ENCODE results near the gene ADCY10.
"Not testable (repeated sequence)": the region's sequence is repeated elsewhere in the genome, so short reads cannot be mapped to it uniquely, and the experiment has no call there.

Gene ADCY10

DNA sequence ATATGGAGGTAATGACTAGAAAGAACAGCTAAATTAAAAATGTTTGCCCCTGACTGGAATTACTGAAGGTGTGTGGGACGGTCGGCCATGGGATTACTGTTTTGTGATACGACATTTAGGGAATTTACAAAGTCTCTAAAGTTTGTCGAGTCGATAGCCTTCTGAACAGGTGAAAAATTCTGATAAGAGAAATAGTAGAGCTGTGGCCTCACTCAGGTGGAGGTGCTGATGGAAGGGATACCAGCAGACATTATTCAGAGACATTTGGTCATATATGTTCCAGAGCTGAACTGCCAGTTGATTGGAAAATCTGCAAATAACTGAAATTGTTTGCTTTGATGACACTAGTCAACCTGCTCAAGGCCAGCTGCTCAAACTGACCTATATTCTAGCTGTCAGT, 71.1 kb downstream of the ADCY10 start:
- DNase-seq = no peak

- no peak for DNase-seq
Observed at GRCh38 chr1:167841530-167841929, 72.4 kb downstream of the ADCY10 start.

- DNase-seq = no peak
Observed at GRCh38 chr1:167839009-167839408, 74.9 kb downstream of the ADCY10 start.

DNA sequence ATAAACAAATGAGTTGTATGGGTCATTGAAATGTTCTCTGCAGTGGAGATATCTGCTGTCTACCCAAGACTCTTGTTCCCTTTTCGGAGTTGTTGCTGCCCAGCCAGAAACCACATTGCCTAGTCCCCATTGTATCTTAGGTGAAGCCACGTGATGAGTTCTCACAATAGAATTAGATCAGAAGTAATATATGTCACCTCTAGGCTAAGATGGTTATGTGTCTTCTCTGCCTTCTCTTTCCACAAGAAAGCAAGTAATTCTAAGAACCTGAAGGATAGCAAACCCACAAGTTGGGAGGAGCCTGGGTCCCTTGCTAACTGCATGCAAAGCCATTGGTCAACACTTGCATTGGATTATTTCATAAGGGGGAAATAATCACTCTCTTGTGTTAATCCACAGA, 76.6 kb downstream of the ADCY10 start:
- no peak for DNase-seq

- no peak for DNase-seq
Observed at GRCh38 chr1:167836197-167836596, 77.7 kb downstream of the ADCY10 start.

- no peak for DNase-seq
Observed at GRCh38 chr1:167833904-167834303, 80.0 kb downstream of the ADCY10 start.

- no peak for DNase-seq
Observed at GRCh38 chr1:167832693-167833092, 81.2 kb downstream of the ADCY10 start.

GRCh38 chr1:167830668-167831067, 83.3 kb downstream of the ADCY10 start:
- DNase-seq = not testable (repeated sequence)

DNA sequence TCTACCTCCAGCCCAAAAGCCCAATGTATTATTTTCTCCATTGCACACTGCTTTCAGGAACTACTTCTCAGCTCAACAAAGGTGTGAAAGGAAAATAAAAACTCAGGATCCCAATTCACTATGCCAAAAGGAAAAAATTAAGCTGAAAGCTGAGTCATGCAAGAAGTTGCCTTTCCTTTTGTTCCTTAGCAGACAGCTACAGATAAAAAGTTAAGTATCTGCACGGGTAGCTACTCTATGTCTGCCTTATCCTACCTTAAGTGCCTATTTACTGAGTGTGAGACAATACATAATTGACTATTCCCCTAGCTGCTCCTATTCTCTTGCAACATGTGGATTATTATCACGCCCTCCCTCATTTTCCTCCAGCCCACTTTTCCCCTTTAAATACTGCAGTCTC, 84.1 kb downstream of the ADCY10 start:
- no peak for DNase-seq

DNA sequence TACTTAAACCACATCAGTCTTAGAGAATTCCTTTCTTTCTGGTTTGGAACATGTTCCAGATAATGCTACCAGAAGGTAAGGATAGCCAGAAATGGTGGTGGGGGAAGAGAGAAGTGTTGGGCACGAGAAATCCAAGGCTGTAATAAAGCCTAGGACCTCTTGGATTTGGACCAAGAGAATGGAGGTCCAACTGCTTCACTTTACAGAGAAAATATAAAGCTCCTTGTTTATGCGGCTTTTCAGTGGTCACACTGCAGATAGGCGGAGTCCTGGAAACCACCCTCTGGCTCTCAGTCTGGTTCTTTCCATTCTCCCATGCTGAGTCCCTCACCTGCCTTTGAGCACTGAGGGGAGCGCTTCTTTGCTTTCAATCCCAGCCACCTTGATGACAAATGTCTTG, 87.8 kb downstream of the ADCY10 start:
- no peak for DNase-seq

DNA sequence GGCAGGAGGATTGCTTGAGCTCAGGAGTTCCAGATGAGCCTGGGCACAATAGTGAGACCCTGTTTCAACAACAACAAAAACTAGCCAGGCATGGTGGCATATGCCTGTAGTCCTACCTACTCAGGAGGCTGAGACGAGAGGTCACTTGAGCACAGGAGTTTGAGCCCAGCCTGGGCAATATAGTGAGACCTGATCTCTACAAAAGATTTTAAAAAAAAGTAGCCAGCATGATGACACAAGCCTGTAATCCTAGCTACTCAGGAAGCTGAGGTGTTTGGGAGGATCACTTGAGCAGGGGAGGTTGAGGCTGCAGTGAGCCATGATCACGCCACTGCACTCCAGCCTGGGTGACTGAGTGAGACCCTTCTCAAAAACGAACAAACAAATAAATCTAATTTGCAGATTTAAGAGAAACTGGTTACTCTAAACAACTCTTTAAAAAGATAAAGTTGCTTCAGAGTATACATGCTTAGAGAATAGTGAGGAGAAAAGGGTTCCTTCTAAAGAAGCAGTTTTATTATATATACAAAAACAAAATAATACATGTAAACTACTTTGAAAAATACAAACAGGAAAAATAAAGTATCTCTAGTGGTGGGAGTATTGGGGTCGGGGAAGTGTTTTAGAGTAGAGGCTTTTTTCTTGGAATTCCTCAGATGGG, 88.4 kb downstream of the ADCY10 start:
- DNase-seq = no peak

GRCh38 chr1:167824163-167824794, 89.7 kb downstream of the ADCY10 start:
- no peak for DNase-seq

GRCh38 chr1:167821969-167822685, 91.8 kb downstream of the ADCY10 start:
- no peak for DNase-seq

DNA sequence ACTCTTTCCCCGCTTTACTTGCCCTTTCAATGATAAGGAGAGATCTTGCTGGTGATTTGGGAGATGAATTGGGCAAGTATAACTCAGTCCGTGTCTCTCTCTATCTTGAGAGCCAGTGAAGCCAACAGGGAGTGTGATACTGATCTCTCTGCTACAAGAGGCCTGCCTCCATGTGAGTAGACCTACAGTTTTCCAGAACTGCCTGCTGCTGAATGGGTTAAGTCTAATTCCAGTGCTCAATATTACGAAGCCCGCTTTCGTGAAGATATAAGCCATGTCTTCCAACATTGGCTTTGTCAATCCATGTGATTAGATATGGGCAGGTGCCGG, 92.6 kb downstream of the ADCY10 start:
- no peak for DNase-seq

- no peak for DNase-seq
Observed at GRCh38 chr1:167820684-167821355, 93.1 kb downstream of the ADCY10 start.

DNA sequence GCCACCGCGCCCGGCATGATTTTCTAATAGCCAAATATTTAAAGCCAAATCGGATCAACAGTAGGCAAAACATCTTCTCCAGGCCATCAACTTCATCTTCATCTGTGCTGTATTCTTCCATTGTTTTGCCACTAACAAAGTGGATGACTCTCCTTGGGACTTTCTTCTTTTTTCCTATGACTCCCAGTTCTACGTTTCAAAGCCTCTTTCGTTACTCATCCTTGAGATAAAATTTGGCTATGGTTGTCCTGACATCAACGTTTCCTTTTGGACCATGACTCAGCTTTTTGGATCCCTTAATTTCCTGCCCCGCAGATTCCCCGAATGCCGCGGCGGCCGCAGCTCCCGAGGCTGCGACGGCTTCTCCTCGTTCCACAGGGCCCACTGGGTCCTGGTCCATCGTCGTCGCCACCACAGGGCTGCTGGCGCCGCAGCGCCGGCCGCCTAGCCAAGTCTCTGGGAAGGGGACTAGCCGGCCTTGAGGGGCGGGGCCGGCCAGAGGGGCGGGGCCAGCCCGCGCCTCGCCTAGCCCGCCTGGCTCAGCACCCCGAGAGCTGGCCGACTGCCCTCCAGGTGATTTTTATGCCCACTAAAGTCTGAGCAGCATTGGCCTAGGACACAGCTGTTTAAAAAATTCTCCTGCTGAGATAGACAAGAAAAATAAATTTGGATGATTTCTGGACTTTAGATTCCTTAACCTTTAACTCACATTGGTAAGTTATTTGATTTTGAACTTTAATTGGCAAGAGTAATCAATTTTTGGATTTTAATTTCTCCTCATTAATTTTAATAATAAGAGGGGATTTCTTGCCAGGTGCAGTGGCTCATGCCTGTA, 93.9 kb downstream of the ADCY10 start:
- DNase-seq = peak; percentile 65

DNA sequence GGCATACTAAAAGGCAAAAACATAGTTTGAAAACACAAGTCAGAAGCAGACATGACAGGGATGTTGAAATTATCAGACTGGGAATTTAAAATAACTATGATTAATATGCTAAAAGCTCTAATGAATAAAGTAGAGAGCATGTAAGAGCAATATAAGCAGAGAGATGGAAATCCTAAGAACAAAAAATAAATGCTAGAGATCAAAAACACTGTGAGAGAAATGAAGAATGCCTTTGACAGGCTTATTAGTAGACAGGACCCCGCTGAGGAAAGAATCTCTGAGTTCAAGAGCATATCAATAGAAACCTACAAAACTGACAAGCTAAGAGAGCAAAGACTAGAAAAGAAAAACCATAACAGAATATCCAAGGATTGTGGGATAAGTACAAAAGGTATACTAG, 98.3 kb downstream of the ADCY10 start:
- DNase-seq = no peak

DNA sequence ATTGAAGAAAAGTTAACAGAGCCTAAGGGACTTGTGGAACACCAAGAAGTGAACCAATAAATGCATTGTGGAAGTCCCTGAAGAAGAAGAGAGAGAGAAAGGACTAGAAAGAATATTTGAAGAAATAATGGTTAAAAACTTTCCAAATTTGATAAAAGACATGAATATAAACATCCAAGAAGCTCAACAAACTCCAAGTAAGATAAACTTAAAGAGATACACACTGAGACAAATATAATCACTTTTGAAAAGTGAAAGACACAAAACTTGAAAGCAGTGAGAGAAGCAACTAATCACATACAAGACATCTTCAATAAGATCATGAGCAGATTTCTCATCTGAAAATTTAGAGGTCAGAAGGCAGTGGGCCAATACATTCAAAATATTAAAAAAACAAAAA, 101.0 kb downstream of the ADCY10 start:
- DNase-seq = no peak

- DNase-seq = no peak
Observed at GRCh38 chr1:167808690-167809089, 105.2 kb downstream of the ADCY10 start.

- no peak for DNase-seq
Observed at GRCh38 chr1:167808104-167808503, 105.8 kb downstream of the ADCY10 start.

- not testable (repeated sequence) for DNase-seq
Observed at GRCh38 chr1:167806676-167807075, 107.3 kb downstream of the ADCY10 start.

DNA sequence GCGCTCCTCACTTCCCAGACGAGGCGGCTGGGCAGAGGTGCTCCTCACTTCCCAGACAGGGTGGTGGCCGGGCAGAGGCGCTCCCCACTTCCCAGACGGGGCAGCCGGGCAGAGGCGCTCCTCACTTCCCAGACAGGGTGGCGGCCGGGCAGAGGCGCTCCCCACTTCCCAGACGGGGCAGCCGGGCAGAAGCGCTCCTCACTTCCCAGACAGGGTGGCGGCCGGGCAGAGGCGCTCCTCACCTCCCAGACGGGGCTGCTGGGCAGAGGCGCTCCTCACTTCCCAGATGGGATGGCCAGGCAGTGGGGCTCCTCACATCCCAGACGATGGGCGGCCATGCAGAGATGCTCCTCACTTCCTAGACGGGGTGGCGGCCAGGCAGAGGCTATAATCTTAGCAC, 107.7 kb downstream of the ADCY10 start:
- DNase-seq = not testable (repeated sequence)

- no peak for DNase-seq
Observed at GRCh38 chr1:167805041-167805556, 108.8 kb downstream of the ADCY10 start.

Measured in activated CD8-positive, alpha-beta memory T cell treated with anti-CD3 and anti-CD28 coated beads, Interleukin-2, amount 50 U/mL, for 48 hours (primary cell).